Motor neuron (in vitro differentiated cells): ENCODE data around the gene CLEC4F. TPM values are rescaled to one million over a fixed set of nuclear protein-coding genes. Genes with fewer than 3 reads are reported as not detected.

Experiments used
- ATAC-seq, 8 experiments: fragments of 200-7000 bp; cut with Tn5 transposase; replicated peaks in 6 of 8; 2 replicates each; pipeline ENCODE4 v1.8.0; 2021; ENCODE audit warnings: mild to moderate bottlenecking in 8 of 8, moderate library complexity in 8 of 8
- H3K27ac ChIP-seq, 2 donors: fragments of 250-450 bp; sonication (Bioruptor Pico); 2 replicates each; pipeline ENCODE4 v1.9.0; 2021; ENCODE audit warnings: antibody characterized with exemption in 2 of 2, mild to moderate bottlenecking in 2 of 2, moderate library complexity in 1 of 2
- H3K4me1 ChIP-seq, 2 donors: fragments of 250-450 bp; sonication (Bioruptor Pico); replicated peaks in 1 of 2; 2 replicates each; pipeline ENCODE4 v1.6.1; 2021; ENCODE audit warnings: antibody characterized with exemption in 2 of 2, mild to moderate bottlenecking in 2 of 2, moderate library complexity in 1 of 2
- H3K4me3 ChIP-seq, 5 donors: fragments of 250-450 bp; sonication (Bioruptor Pico); 2 replicates each; pipeline ENCODE4 v1.9.0; 2021; ENCODE audit warnings: antibody characterized with exemption in 5 of 5, mild to moderate bottlenecking in 5 of 5, moderate library complexity in 4 of 5
- WGBS, 10 experiments: fragments of 450-650 bp; shearing (Covaris generic); methylation state at CpG; one replicate each; pipeline ENCODE4 v1.0.0; 2022; 5-methylcytosine and 5-hydroxymethylcytosine counted together
- in situ Hi-C, 9 experiments: fragments of 400-800 bp; cut with MboI; loops; one replicate each; pipeline ENCODE4 v1.15.0; 2021; ENCODE audit warnings: low sequenced_read_pairs in 9 of 9, low pct_unique_long_range_greater_than_20kb in 2 of 9; ENCODE audit not compliant: unreplicated experiment in 9 of 9
- total RNA-seq, 8 experiments: library from RNA; unstranded; fragments of 300-600 nt; gene quantifications; 2 replicates each; pipeline versions ENCODE4 v1.2.3 to v1.2.4, GENCODE V29; 2022

CLEC4F gene, protein sequence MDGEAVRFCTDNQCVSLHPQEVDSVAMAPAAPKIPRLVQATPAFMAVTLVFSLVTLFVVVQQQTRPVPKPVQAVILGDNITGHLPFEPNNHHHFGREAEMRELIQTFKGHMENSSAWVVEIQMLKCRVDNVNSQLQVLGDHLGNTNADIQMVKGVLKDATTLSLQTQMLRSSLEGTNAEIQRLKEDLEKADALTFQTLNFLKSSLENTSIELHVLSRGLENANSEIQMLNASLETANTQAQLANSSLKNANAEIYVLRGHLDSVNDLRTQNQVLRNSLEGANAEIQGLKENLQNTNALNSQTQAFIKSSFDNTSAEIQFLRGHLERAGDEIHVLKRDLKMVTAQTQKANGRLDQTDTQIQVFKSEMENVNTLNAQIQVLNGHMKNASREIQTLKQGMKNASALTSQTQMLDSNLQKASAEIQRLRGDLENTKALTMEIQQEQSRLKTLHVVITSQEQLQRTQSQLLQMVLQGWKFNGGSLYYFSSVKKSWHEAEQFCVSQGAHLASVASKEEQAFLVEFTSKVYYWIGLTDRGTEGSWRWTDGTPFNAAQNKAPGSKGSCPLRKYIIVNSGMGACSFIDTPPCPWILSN
- total RNA-seq: 1 to 10 TPM in 1 of 8 experiments, under 1 TPM in 5, not detected in 2; 0.17 to 1.1 (median 0.42) TPM

DNA sequence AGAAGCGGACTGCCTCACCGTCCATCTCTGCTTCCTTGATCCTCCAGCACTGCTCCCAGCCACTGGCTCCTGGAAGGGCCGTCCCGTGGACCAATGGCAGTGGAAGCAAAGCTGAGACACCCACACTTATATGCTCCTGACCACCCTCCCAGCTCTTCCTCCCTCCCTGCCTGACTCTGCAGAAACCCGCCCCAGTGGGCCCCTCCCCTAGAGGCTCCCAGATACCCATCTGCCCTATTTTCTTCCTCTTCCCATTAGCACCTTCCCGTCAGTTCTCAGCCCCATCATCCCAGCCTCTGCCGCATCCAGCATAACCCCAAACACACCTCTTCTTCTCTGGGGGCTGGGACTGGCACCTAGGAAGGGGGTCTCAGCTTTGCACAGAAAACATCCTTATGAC, at the start of gene CLEC4F:
TSS of gene CLEC4F (minus strand) at position 101 of the 400 bp plus-strand sequence. CDS start at position 25, 76 bp downstream.
- in situ Hi-C loops: no loop called here
- Histone ChIP-seq H3K27ac (no peak within 1 kb of the TSS), H3K4me1 (no peaks in the 10 kb centered on the region), H3K4me3 (no peak within 1 kb of the TSS)
- ATAC-seq: no peak
- 73 to 86% methylated on average over 2 to 3 of the region's 7 CpGs; no CpG with 5 or more reads in 8 of the 10 experiments for WGBS, 10 experiments

DNA sequence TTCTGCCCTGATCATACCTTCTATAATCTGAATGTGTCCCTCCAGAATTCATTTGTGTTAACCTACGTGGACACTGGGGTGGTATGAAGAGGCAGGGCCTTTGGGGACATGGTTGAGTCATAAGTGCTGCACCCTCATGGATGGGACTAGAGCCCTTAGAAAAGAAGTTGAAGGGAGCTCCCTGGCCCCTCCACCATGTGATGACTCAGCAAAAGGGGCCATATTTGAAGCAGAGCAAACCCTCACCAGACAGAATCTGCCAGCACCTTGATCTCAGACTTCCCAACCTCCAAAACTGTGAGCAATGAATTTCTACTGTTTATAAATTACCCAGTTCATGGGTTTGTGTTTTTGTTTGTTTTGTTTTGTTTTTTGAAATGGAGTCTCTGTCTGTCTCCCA, 48.6 kb upstream of the CLEC4F start:
- Histone ChIP-seq H3K4me3 (no peak overlapping the region), H3K4me1 (peaks cover 0 to 4% of the 10 kb centered on the region in 2 donors), H3K27ac (no peak overlapping the region)
- ATAC-seq: no peak
- in situ Hi-C loops: loop anchor here in 4 of 9 experiments (10.0 to 25.0 kb wide), 2 partner anchors 76 to 93 kb away; no protein-coding TSS in a partner anchor
- WGBS, 10 experiments: 50 to 80% (median 80%) methylated on average over 1 of the region's 1 CpG; no CpG with 5 or more reads in 7 of the 10 experiments

DNA sequence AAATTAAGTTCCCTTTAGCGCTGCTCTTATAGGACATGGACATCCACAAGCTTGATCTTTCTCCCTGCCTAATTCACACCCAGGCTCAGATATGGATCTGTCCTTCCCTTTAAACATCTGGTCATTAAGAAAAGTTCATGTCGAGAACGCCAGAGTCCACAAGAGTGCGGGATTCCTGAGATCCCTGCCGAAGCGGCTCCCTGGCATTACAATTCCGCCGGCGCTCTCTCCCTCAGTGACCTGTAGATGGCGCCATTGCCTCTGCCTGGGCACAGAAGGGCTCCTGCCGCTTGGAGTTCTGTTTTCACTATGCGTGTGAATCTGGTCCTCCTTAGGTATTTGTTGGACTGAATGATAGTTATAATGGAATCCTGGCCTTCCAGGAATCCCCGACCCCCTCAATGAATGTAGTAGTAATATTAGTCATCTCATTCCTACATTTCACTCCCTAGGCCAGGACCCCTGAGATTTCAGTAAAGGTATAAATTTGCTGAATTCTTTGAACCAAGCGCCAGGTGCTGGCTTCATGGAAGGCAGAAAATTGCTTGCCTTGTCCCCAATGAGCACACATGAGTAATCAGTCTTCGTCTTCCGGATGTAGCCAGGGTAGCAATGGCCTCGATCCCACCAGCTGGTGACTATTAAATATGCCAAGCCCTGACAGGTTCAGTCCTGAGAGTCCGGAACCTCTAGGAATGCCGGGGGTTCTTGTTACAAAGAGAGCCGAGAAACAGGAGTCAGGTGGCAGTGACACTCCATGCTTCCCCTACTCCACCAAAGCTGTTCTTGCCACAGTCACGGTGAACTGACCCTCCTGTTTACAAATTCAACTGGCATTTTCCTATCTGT, 41.6 kb upstream of the CLEC4F start:
- 0 to 50% (median 30%) methylated on average over 2 to 16 of the region's 21 CpGs; no CpG with 5 or more reads in 1 of the 10 experiments for WGBS, 10 experiments
- ATAC-seq: peak; percentile 94 to 100 (median 98)
- Histone ChIP-seq H3K4me3 (no peak overlapping the region), H3K4me1 (no peaks in the 10 kb centered on the region), H3K27ac (no peak overlapping the region)
- in situ Hi-C loops: loop anchor here in 4 of 9 experiments (10.0 to 25.0 kb wide), 2 partner anchors 83 to 100 kb away; no protein-coding TSS in a partner anchor

DNA sequence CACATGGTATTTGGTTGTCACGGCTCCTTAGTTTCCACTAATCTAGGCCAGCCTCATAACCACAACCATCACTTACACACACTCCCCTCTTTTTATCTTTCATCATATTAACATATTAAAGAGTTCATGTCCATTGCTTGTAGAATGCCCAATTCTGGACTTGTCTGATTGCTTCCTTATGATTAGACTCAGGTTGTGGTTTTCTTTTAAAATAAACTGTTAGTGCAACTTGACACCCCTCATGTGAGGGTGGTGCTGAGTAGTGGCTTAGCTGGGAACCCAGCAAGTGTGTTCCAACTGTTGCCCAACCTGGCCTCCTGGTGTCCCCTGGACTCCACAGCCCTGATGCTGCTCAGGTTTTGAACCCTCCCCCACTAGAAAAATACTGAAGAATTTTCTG, 35.3 kb upstream of the CLEC4F start:
- ATAC-seq: peak in 3 of 8 experiments; percentile 57 to 66 (median 61)
- 0 to 100% (median 43%) methylated on average over 1 of the region's 1 CpG; no CpG with 5 or more reads in 4 of the 10 experiments for WGBS, 10 experiments
- peaks cover 0 to under 1% of the 10 kb centered on the region in 2 donors for H3K4me1 ChIP-seq
- no peak overlapping the region for H3K27ac ChIP-seq
- no peak overlapping the region for H3K4me3 ChIP-seq
- in situ Hi-C loops: loop anchor here in 3 of 9 experiments (25.0 kb wide), 1 partner anchor 107 kb away; no protein-coding TSS in a partner anchor

DNA sequence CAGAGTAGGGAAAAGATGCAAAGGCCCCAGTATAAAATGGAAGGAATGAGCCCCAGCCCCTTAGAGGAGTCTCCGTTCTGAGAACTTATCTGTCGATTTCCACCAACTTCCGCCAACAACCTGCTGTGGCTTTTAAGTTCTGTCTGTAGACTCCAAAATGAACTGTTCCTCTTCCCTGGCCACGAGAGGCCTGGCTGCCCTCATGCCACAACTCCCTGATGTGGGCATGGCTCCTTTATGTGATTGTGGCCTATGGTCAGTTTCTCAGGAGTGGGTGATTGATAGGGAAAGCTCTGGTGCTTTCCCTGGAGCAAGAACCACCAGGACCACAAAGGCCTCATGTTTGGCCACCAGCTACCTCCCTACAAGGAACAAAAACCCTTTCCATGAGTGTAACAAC, 34.0 kb upstream of the CLEC4F start:
- 53 to 92% (median 82%) methylated on average over 2 to 4 of the region's 4 CpGs; no CpG with 5 or more reads in 3 of the 10 experiments for WGBS, 10 experiments
- peaks cover 0 to 2% of the 10 kb centered on the region in 2 donors for H3K4me1 ChIP-seq
- ATAC-seq: no peak
- in situ Hi-C loops: loop anchor here in 3 of 9 experiments (25.0 kb wide), 1 partner anchor 108 kb away; no protein-coding TSS in a partner anchor
- H3K27ac ChIP-seq: no peak overlapping the region
- H3K4me3 ChIP-seq: no peak overlapping the region

DNA sequence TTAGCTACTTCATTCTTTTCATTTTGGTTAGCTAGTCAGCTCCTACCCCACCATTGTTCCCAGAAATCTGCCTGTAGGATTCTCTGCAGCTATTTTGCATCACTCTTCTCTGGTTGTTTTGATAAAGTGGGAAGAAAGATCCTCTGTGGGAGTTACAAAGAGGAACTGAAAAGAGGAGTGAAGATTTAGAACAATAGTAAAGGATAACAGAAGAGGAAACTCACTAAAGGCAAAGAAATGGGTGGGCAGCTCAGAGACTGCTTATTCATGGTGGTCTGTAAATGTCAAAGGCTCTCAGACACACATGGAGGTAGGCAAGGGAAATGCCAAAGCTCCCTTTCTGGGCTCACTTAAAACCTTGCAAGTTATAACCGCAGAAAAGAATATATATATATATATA, 32.4 kb upstream of the CLEC4F start:
- Histone ChIP-seq H3K4me3 (no peak overlapping the region), H3K27ac (no peak overlapping the region), H3K4me1 (peaks cover 0 to 2% of the 10 kb centered on the region in 2 donors)
- 0 to 100% (median 100%) methylated on average over 1 of the region's 1 CpG; no CpG with 5 or more reads in 3 of the 10 experiments for WGBS, 10 experiments
- no peak for ATAC-seq
- in situ Hi-C loops: loop anchor here in 3 of 9 experiments (25.0 kb wide), 1 partner anchor 109 kb away; no protein-coding TSS in a partner anchor

DNA sequence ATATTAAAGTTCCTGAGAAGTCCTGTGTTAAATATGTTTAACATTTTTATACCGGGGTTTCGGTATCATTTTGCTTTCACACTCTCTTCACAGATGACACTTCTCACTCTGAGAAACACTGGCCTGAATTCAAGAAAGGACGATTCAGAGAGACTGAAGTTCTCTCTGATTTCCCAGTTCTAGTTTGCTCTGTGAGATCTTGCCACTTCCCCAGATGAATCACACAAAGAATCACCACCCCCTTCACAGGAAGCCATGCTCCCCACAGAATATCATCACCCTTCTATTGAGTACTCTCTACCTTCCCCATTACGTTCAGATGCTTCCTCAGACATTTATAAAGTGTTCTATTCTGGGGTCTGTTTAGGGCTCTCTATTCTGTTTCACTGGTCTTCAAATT, 31.3 kb upstream of the CLEC4F start:
- ATAC-seq: peak in 1 of 8 experiments; percentile 22
- no peak overlapping the region for H3K27ac ChIP-seq
- in situ Hi-C loops: loop anchor here in 3 of 9 experiments (25.0 kb wide), 1 partner anchor 111 kb away; no protein-coding TSS in a partner anchor
- H3K4me1 ChIP-seq: peaks cover 0 to 2% of the 10 kb centered on the region in 2 donors
- H3K4me3 ChIP-seq: no peak overlapping the region
- 8 to 97% (median 63%) methylated on average over 2 to 4 of the region's 4 CpGs; no CpG with 5 or more reads in 2 of the 10 experiments for WGBS, 10 experiments

DNA sequence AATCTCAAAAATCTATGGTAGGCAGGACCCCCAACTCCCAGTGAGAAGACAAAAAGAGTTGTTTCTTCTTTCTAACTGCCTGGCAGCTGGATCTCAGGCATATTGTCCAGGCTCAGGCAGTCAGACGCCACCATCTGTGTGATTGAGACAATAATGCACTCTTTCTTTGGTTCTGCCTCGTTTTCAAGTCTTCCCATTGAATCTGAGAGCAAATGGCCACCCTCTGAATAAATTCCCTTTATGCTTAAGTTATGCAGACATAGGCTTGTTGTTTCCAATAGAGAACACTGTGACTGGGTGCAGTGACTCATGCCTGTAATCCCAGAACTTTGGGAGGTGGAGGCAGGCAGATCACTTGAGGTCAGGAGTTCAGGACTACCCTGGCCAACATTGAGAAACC, 30.5 kb upstream of the CLEC4F start:
- peaks cover 0 to 2% of the 10 kb centered on the region in 2 donors for H3K4me1 ChIP-seq
- in situ Hi-C loops: loop anchor here in 3 of 9 experiments (25.0 kb wide), 1 partner anchor 111 kb away; no protein-coding TSS in a partner anchor
- peak overlapping the region in 1 of 2 donors; percentile 28 for H3K27ac ChIP-seq
- ATAC-seq: peak; percentile 52 to 91 (median 80)
- no peak overlapping the region for H3K4me3 ChIP-seq
- WGBS, 10 experiments: 0 to 57% (median 0%) methylated on average over 1 to 2 of the region's 2 CpGs; no CpG with 5 or more reads in 3 of the 10 experiments

DNA sequence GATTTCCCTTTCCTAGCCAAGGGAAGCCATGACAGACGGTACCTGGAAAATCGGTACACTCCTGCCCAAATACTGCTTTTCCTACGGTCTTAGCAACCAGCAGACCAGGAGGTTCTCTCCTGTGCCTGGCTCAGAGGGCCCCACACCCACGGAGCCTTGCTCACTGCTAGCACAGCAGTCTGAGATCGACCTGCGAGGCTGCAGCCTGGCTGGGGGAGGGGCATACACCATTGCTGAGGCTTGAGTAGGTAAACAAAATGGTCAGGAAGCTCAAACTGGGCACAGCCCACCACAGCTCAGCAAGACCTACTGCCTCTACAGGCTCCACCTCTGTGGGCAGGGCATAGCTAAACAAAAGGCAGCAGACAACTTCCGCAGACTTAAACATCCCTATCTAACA, 22.0 kb upstream of the CLEC4F start:
- WGBS, 10 experiments: 0 to 83% (median 61%) methylated on average over 1 to 5 of the region's 7 CpGs; no CpG with 5 or more reads in 3 of the 10 experiments
- ATAC-seq: no peak
- no peak overlapping the region for H3K4me3 ChIP-seq
- in situ Hi-C loops: no loop called here
- H3K4me1 ChIP-seq: no peaks in the 10 kb centered on the region
- H3K27ac ChIP-seq: no peak overlapping the region

DNA sequence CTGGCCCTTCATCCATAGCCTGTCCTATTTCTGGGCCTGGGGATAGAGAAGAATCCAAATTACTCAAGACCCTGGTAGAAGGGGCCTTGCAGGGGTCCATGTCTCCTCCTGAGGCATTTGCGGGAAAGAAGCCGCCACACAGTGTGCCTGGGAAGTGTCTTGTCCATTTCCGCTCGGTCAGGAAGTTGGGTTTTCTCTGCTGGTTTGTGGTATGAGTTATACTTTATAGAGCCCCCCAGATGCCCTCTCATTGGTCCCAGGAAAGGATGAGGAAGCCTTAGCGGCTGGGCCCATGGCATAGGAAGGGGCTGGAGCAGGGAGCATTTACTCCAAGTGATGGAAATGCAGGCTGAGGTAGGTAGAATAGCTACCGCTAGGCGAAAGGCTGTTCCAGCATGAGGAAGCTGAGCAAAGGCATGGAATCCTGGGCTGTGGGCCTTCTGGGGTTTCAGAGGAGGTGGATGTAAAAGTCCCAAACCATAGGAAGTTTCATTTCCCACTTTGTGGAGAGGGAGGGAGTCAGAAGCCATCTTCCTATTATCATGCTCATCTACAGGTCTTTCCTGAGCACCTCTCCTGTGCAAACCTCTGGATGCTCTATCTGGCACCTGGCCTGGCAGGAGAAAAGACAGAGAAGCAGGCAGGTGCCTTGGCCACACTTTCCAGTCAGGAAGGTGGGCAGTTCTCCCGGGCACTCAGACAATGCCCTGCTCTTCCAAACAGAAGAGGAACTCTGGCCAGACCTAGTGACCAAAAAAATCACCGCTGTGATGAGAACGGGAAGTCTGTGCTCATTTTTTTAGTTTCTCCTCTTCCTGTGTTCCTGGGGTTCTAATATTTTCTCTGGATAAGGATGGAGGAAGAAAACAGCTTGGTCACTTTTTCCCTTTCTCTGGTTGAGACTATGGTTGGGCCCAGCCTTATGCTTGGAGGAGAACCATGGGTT, 17.9 kb upstream of the CLEC4F start:
- Histone ChIP-seq H3K27ac (no peak overlapping the region), H3K4me1 (no peaks in the 10 kb centered on the region), H3K4me3 (no peak overlapping the region)
- in situ Hi-C loops: no loop called here
- no peak for ATAC-seq
- WGBS, 10 experiments: 0 to 91% (median 77%) methylated on average over 1 to 6 of the region's 10 CpGs; no CpG with 5 or more reads in 2 of the 10 experiments

DNA sequence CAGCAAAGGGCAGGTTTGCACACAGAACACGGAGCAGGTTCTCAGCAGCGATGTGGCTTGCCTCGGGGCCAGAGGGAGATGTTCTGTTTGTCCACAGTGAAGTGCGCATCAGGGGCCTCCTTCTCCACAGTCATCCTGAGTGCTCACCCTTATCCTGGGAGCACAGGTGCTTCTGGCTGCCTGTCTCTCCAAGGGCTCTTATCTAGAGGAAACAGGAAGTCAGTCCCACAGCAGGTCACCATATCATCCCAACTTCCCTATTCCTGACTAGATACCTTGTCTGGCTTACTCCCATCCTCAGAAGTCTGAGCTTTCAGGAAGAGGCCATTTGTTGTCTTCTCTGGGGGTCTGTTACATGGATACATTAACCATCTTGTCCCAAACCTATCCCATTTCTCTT, 15.2 kb upstream of the CLEC4F start, which contains the start of gene CD207:
TSS of gene CD207 (minus strand) at position 174 of the 400 bp plus-strand sequence. CDS start at position 134, 40 bp downstream.
- no peaks in the 10 kb centered on the region for H3K4me1 ChIP-seq

More for the DNA sequence above, 15.2 kb upstream of the CLEC4F start, which contains the start of gene CD207:
- in situ Hi-C loops: no loop called here
- Histone ChIP-seq H3K27ac (no peak within 1 kb of the TSS), H3K4me3 (no peak within 1 kb of the TSS)
- WGBS, 10 experiments: 61 to 100% (median 75%) methylated on average over 1 to 3 of the region's 4 CpGs; no CpG with 5 or more reads in 2 of the 10 experiments
- ATAC-seq: no peak
